HepG2 (cell line): Measurements from ENCODE around the gene PTPA. TPM values are rescaled to one million over a fixed set of nuclear protein-coding genes. Genes with fewer than 3 reads are reported as not detected.

ENCODE experiments used
- ATAC-seq: fragments of 200-7000 bp; cut with Tn5 transposase; 3 replicates; pipeline ENCODE4 v1.9.1; 2020; ENCODE audit warnings: mild to moderate bottlenecking, moderate library complexity
- BruUV-seq: library from RNA; stranded (reverse); fragments of 400-500 nt; replicated peaks from 2 replicates; lab custom pipeline; 2021; lab: Mats Ljungman, UMichigan
- CTCF ChIA-PET: fragments of 300-600 bp; formaldehyde crosslinking; extraction: SDS; loops from one replicate; lab custom pipeline; 2021; ENCODE audit warnings: low total read pairs, inconsistent platforms, low intra/inter-chr PET ratio; lab: Yijun Ruan, JAX
- POLR2A ChIA-PET: fragments of 350-600 bp; sonication (Branson Sonifier 250); formaldehyde crosslinking; loops from one replicate; lab custom pipeline; 2020; ENCODE audit warnings: antibody characterized with exemption, inconsistent platforms; lab: Yijun Ruan, JAX
- DNase-seq: peaks from one replicate; pipeline ENCODE4 v3.0.0-alpha.2; 2015; ENCODE audit warnings: low spot score
- FAIRE-seq: peaks from 3 replicates; lab custom pipeline; 2011; peaks lifted over from hg19 to GRCh38; lab: Jason Lieb, UNC
- H2AFZ ChIP-seq: one replicate; pipeline ENCODE4 v1.6.1; 2011; ENCODE audit warnings: low read length, inconsistent platforms
- H3K27ac ChIP-seq: fragments of 300-600 bp; 3 replicates; pipeline ENCODE4 v1.8.0; 2011; ENCODE audit warnings: mixed run types, mild to moderate bottlenecking, mixed read lengths, low read length, inconsistent platforms; ENCODE audit not compliant: insufficient read depth; ENCODE audit errors: extremely low read length
- H3K27me3 ChIP-seq, 2 experiments: fragments of 200-600 bp in 1 of 2; 2 replicates in 1 of 2; 3 replicates in 1 of 2; pipeline versions ENCODE4 v1.6.0 to v1.8.0; 2011; ENCODE audit warnings: low read length in 2 of 2, mild to moderate bottlenecking in 2 of 2, moderate library complexity in 2 of 2, inconsistent platforms in 1 of 2; ENCODE audit not compliant: insufficient read depth in 2 of 2, control insufficient read depth in 1 of 2
- H3K36me3 ChIP-seq, 2 experiments: fragments of 200-600 bp in 1 of 2; replicated peaks in 1 of 2; 2 replicates in 1 of 2; 3 replicates in 1 of 2; pipeline versions ENCODE4 v1.5.1 to v1.8.0; 2011; ENCODE audit warnings: low read length in 2 of 2, inconsistent platforms in 1 of 2; ENCODE audit not compliant: insufficient read depth in 2 of 2, control insufficient read depth in 1 of 2
- H3K4me1 ChIP-seq: 2 replicates; pipeline ENCODE4 v1.5.1; 2012; ENCODE audit warnings: low read length, inconsistent platforms; ENCODE audit not compliant: insufficient read depth
- H3K4me2 ChIP-seq: 2 replicates; pipeline ENCODE4 v1.6.0; 2011; ENCODE audit warnings: low read depth, low read length, inconsistent platforms
- H3K4me3 ChIP-seq, 3 experiments: fragments of 200-600 bp in 1 of 3; sonication (generic), shearing (Covaris generic) in 1 of 3; replicated peaks in 1 of 3; 2 replicates each; pipeline ENCODE4 v1.5.1; 2011 to 2016; ENCODE audit warnings: low read length in 3 of 3, inconsistent platforms in 2 of 3, low read depth in 2 of 3, mild to moderate bottlenecking in 2 of 3, control low read depth in 1 of 3, mixed read lengths in 1 of 3; ENCODE audit not compliant: insufficient read depth in 1 of 3
- H3K79me2 ChIP-seq: one replicate; pipeline ENCODE4 v1.6.1; 2011; ENCODE audit warnings: low read length, inconsistent platforms; ENCODE audit not compliant: insufficient read depth
- H3K9ac ChIP-seq: 2 replicates; pipeline ENCODE4 v1.6.0; 2011; ENCODE audit warnings: mild to moderate bottlenecking, low read depth, low read length, inconsistent platforms; ENCODE audit not compliant: insufficient read depth
- H3K9me3 ChIP-seq: 2 replicates; pipeline ENCODE4 v1.5.1; 2012; ENCODE audit warnings: mild to moderate bottlenecking, low read length
- H4K20me1 ChIP-seq: 2 replicates; pipeline ENCODE4 v1.6.0; 2011; ENCODE audit warnings: inconsistent platforms, mild to moderate bottlenecking, low read length, moderate library complexity; ENCODE audit not compliant: insufficient read depth
- AGO2 ChIP-seq: fragments of 200-400 bp; formaldehyde crosslinking; optimal IDR thresholded peaks from 2 replicates; pipeline ENCODE3; 2017; ENCODE audit warnings: mild to moderate bottlenecking, low read depth, low read length, moderate library complexity
- AKAP8 ChIP-seq: sonication (generic); formaldehyde crosslinking; IDR thresholded peaks from 2 replicates; pipeline ENCODE4 v1.5.1; 2020; ENCODE audit warnings: mild to moderate bottlenecking, missing genetic modification reagents
- ETV6 ChIP-seq: sonication (generic); formaldehyde crosslinking; conservative IDR thresholded peaks from 2 replicates; pipeline ENCODE4 v1.4.0; 2020; ENCODE audit warnings: missing genetic modification reagents
- GFI1 ChIP-seq: sonication (generic); formaldehyde crosslinking; IDR thresholded peaks from 2 replicates; pipeline ENCODE4 v1.5.0; 2020; ENCODE audit warnings: missing genetic modification reagents, mild to moderate bottlenecking, borderline replicate concordance
- REPIN1 ChIP-seq: sonication (generic); formaldehyde crosslinking; IDR thresholded peaks from 2 replicates; pipeline ENCODE4 v1.8.0; 2022; ENCODE audit warnings: missing genetic modification reagents, low read depth, mild to moderate bottlenecking, borderline replicate concordance
- WGBS: methylation state at CpG from one replicate; pipeline ENCODE4 v1.1.6; 2017; ENCODE audit warnings: low lambda C conversion rate; 5-methylcytosine and 5-hydroxymethylcytosine counted together
- in situ Hi-C: cut with HindIII; loops from 2 replicates; pipeline ENCODE4 v1.10.0; 2017; ENCODE audit warnings: low pct_unique_long_range_greater_than_20kb; ENCODE audit not compliant: extremely low pct_ligation_motif_present
- intact Hi-C: fragments of 100-400 bp; cut with micrococcal nuclease; formaldehyde crosslinking; loops from one replicate; pipeline ENCODE4 v1.10.0; 2022; ENCODE audit not compliant: unreplicated experiment
- polyA plus RNA-seq, 8 experiments: library from polyadenylated mRNA; depleted of rRNA in 3 of 8; stranded (reverse) in 7 of 8; unstranded in 1 of 8; fragments of >200 nt; fragmentation: Illumina TruSeq in 4 of 8; extraction: Trizol in 4 of 8; gene quantifications; 2 replicates each; pipeline versions ENCODE4 v1.2.1 to v1.2.3, GENCODE V29; 2011 to 2016; ENCODE audit warnings: low read depth in 4 of 8, missing spikeins in 1 of 8, mixed read lengths in 1 of 8; ENCODE audit not compliant: insufficient read depth in 1 of 8
- total RNA-seq, 5 experiments: library from RNA; depleted of rRNA; stranded (reverse); fragments of >200 nt; fragmentation: Illumina TruSeq; extraction: Trizol; gene quantifications; 2 replicates each; pipeline ENCODE4 v1.2.3, GENCODE V29; 2016; ENCODE audit warnings: low read depth in 1 of 5
- TF ChIP-seq, protein P1 (sequence below): sonication (generic); formaldehyde crosslinking; IDR thresholded peaks from 2 replicates; pipeline ENCODE4 v1.4.0; 2020; ENCODE audit warnings: missing genetic modification reagents

The PTPA gene
- total and polyA plus RNA-seq, 2 of the 13 experiments (the other 11 are each of a cell fraction or from before 2014, with no cell fraction given), result 79.3 to 105 TPM

DNA sequence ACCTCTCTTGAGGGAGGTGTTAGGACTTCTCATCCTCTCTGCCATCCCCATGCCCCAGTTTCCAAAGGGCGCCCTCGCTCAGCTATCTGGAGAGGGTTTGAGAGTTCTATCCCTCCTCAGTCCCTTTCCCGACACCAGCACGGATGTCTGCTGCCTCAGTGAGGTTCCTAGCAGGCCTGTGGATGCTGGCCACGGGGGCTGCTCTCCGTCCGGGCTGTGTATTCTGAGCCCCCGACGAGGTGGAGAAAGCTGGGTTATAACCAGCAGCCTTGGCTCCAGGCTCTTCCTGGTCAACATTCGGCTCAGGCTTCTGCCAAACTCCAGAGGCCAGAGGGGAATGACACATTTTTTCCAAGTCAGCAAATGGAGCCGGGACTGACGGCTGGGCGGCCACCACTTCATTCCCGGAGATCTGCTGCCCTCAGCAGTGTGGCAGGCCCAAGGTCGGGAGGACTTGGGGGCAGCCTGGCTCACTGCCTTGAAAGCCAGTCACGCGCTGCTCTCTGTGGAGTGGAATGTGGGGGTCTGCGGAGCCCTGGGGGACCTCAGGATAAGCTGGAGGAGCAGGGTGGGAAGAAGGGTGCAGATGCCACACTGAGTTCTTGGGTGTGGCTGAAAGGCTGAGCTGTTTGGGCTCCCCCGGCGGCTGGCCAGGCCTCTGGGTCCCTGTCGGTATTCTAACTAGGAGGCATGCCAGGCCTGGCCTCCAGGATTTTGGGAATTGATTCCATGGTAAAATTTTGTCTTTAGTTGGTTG, 27.4 kb downstream of the PTPA start:
- CTCF ChIA-PET, result interaction anchor here (0.8 to 2.1 kb wide), 3 partner anchors 431 to 486 kb away, joined by 3 to 17 read pairs (median 13); no protein-coding TSS in a partner anchor
- H3K4me3 ChIP-seq, result no peak overlapping the region
- H3K79me2 ChIP-seq, result peaks cover 6% of the 10 kb centered on the region
- H3K27me3 ChIP-seq, result no peaks in the 10 kb centered on the region
- intact Hi-C loops (loop anchor here (1.0 kb wide), 1 partner anchor 487 kb away; no protein-coding TSS in a partner anchor), in situ Hi-C loops (no loop called here)
- peaks cover 43% of the 10 kb centered on the region for H3K4me1 ChIP-seq
- no peak for DNase-seq
- H3K9me3 ChIP-seq, result no peaks in the 10 kb centered on the region
- H3K9ac ChIP-seq, result no peak overlapping the region
- no peak overlapping the region for H2AFZ ChIP-seq
- H3K4me2 ChIP-seq, result no peak overlapping the region
- peaks cover 9 to 61% of the 10 kb centered on the region in 2 experiments for H3K36me3 ChIP-seq
- no peak for FAIRE-seq
- no peak for TF ChIP-seq ETV6 (CRISPR knock-in tag)
- peak; percentile 15 for TF ChIP-seq AGO2
- TF ChIP-seq AKAP8, result 0 out of 2 replicates have a peak, but pooled peaks have one; percentile 80
- peak; percentile 11; the same call in 1 of the 2 replicates for TF ChIP-seq REPIN1
- TF ChIP-seq GFI1 (CRISPR knock-in tag), result no peak; the same call in 1 of the 2 replicates
- TF ChIP-seq, protein P1, sequence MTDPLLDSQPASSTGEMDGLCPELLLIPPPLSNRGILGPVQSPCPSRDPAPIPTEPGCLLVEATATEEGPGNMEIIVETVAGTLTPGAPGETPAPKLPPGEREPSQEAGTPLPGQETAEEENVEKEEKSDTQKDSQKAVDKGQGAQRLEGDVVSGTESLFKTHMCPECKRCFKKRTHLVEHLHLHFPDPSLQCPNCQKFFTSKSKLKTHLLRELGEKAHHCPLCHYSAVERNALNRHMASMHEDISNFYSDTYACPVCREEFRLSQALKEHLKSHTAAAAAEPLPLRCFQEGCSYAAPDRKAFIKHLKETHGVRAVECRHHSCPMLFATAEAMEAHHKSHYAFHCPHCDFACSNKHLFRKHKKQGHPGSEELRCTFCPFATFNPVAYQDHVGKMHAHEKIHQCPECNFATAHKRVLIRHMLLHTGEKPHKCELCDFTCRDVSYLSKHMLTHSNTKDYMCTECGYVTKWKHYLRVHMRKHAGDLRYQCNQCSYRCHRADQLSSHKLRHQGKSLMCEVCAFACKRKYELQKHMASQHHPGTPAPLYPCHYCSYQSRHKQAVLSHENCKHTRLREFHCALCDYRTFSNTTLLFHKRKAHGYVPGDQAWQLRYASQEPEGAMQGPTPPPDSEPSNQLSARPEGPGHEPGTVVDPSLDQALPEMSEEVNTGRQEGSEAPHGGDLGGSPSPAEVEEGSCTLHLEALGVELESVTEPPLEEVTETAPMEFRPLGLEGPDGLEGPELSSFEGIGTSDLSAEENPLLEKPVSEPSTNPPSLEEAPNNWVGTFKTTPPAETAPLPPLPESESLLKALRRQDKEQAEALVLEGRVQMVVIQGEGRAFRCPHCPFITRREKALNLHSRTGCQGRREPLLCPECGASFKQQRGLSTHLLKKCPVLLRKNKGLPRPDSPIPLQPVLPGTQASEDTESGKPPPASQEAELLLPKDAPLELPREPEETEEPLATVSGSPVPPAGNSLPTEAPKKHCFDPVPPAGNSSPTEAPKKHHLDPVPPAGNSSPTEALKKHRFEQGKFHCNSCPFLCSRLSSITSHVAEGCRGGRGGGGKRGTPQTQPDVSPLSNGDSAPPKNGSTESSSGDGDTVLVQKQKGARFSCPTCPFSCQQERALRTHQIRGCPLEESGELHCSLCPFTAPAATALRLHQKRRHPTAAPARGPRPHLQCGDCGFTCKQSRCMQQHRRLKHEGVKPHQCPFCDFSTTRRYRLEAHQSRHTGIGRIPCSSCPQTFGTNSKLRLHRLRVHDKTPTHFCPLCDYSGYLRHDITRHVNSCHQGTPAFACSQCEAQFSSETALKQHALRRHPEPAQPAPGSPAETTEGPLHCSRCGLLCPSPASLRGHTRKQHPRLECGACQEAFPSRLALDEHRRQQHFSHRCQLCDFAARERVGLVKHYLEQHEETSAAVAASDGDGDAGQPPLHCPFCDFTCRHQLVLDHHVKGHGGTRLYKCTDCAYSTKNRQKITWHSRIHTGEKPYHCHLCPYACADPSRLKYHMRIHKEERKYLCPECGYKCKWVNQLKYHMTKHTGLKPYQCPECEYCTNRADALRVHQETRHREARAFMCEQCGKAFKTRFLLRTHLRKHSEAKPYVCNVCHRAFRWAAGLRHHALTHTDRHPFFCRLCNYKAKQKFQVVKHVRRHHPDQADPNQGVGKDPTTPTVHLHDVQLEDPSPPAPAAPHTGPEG (CRISPR knock-in tag), result no peak
- POLR2A ChIA-PET, result interaction anchor here (1.8 to 3.5 kb wide), 7 partner anchors 25 to 487 kb away, joined by 8 to 55 read pairs (median 23); partner anchors contain the start of genes IER5L and NTMT1
- H3K27ac ChIP-seq, result no peak overlapping the region
- no peaks in the 10 kb centered on the region for H4K20me1 ChIP-seq
- no TSS peak for BruUV-seq
- 75% methylated on average over 8 of the region's 21 CpGs for WGBS
- peak; percentile 2; the same call in 2 of the 3 replicates for ATAC-seq
